Measurements from ENCODE around the gene ANK2.

The ANK2 gene

GRCh38 chr4:113347245-113347644 lies 297.8 kb downstream of the ANK2 start:
- DNase-seq (ENCODE audit: low read depth), result no peak

GRCh38 chr4:113349430-113349829 lies 300.0 kb downstream of the ANK2 start:
- no peak for DNase-seq (ENCODE audit: low read depth)

GRCh38 chr4:113350576-113350975 lies 301.1 kb downstream of the ANK2 start:
- DNase-seq (ENCODE audit: low read depth), result no peak

DNA sequence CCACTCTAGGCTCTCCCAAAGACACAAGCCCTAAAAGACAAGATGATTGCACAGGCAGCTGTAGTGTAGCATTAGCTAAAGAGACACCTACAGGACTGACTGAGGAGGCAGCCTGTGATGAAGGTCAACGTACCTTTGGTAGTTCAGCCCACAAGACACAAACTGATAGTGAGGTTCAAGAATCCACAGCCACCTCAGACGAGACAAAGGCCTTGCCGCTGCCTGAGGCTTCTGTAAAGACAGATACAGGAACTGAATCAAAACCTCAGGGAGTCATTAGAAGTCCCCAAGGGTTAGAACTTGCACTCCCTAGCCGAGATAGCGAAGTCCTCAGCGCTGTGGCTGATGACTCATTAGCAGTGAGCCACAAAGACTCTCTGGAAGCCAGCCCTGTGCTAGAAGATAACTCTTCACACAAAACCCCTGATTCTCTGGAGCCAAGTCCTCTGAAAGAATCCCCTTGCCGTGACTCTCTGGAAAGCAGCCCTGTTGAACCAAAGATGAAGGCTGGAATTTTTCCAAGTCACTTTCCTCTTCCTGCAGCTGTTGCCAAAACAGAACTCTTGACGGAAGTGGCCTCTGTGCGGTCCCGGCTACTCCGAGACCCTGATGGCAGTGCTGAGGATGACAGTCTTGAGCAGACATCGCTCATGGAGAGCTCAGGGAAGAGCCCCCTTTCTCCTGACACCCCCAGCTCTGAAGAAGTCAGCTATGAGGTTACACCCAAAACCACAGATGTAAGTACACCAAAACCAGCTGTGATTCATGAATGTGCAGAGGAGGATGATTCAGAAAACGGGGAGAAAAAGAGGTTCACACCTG lies 306.3 kb downstream of the ANK2 start:
- peak; percentile 67 for DNase-seq (ENCODE audit: low read depth)

- no peak for DNase-seq (ENCODE audit: low read depth)
These were observed 307.0 kb downstream of the ANK2 start for GRCh38 chr4:113356453-113356852.

- DNase-seq (ENCODE audit: low read depth), result no peak
These were observed 309.3 kb downstream of the ANK2 start for GRCh38 chr4:113358784-113359183.

DNA sequence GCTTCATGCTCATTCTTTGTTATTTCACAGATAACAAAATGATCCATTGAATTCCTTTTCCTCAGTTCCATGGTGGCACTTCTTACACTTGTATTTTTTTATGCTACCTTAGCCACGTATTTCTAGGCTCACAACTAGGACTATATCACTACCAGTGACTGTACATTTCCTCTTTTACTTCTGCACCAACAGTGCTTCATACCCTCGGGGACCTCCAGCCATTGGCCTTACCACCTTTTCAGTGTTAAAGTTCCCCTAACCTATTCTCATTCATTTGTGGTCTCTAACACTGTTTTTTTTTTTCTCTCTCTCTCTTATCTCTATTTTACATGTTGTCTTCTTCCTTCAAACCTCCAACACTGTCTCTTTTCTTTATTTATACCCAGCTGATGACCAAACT lies 315.9 kb downstream of the ANK2 start:
- DNase-seq (ENCODE audit: low read depth), result no peak

DNA sequence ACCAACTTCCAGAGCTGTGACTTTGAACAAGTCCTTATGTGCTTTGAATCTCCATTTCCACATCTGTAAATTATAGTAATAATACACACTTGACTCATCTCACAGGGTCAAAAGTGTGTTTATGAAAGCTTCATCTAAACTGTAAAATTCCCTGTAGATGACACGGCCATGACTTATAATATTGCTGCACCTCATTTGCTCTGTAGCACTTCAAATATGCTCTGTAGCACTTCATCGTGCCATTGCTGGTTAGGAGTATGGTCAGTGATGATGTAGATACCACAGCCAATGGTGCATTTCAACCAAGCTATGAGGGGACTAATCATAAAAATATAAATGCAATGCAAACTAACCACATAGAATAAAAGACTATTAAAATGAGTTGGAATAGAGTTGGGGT lies 318.6 kb downstream of the ANK2 start:
- DNase-seq (ENCODE audit: low read depth), result no peak

GRCh38 chr4:113371111-113371510 lies 321.7 kb downstream of the ANK2 start:
- no peak for DNase-seq (ENCODE audit: low read depth)

DNA sequence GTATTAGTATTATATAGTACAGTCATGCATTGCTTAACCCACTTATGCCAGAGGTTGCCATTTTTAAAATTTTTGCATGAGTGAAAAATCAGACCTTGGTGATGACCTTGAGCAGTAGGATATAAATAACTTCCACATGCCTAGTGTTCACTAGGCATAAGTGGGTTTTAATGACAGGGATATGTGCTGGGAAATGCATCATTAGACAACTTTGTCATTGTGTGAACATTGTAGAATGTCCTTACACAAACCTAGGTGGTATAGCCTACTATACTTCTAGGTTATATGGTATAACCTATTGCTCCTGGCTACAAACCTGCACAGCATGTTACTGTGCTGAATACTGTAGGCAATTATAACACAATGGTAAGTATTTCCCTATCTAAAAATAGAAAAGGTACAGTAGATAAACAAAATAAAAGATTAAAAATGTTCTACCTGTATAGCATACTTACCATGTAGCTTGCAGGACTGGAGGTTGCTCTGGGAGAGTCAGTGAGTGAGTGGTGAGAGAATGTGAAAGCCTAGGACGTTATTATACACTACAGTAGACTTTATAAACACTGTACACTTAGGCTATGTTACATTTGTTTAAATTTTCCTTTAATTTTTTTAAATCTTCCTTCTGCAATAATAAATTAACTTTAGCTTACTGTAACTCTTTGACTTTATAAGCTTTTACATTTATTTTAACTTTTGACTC lies 326.7 kb downstream of the ANK2 start:
- DNase-seq (ENCODE audit: low read depth), result no peak

- DNase-seq (ENCODE audit: low read depth), result no peak
These were observed 329.4 kb downstream of the ANK2 start for GRCh38 chr4:113378836-113379235.

- DNase-seq (ENCODE audit: low read depth), result no peak
These were observed 333.3 kb downstream of the ANK2 start for GRCh38 chr4:113382704-113383103.

DNA sequence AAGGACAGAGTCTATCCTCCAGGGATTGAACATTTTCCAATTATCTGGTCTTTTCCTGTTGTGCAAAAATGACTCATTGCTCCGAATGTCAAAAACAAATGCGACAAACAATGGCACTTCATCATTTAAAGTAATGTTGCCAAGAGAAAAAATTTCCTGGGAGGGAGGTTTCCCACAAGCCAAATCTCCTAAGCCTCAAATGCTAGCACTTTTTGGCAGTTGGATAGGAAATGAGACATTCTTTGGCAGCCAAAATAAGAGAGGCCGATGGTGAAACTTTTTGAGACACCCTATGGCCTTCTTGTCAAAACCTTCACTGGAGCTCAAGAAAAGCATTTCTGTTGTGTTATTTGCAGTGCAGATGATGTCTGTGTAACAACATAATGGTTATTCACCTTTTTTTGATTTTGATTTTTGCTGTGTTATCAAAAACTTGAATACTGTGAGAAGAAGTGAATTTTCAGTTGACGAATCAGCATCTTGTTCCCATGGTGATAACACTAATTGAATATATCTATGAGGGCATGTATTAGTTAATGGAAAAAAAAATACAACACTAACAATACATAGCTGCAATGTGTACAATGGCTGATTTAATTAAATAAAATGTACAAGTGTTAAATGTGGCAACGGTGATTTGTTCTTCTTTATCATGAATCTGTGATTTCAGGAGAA lies 333.8 kb downstream of the ANK2 start:
- no peak for DNase-seq (ENCODE audit: low read depth)

GRCh38 chr4:113384600-113384999 lies 335.1 kb downstream of the ANK2 start:
- DNase-seq (ENCODE audit: low read depth), result no peak

DNA sequence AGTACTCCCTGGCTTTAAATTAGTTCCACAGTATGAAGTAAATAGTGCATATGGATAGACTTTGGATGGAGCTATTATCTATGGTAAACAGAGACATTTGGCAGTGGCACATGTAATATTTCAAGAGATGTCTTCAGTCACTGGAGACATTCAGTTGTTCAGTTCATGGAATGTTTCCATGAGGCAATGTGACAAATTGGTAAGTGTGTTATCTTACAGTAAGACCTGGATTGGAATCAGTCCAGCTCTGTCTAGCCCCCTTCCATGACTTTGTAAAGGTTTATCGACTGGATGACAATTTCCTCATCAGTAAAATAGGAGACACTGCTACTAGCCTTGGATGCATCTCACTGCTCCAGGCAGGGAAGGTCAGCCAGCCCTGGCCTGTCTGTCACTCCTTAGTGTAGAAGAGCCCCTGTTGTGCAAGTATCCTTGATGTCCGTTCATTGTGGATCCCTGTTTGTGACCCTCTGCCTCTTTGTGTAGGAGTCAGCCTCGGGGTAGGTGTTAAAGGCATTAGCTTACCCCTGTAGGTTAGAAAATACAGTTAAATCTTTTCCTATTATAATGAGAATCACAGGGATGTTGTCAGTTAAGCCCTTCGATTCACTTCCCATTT lies 335.9 kb downstream of the ANK2 start:
- no peak for DNase-seq (ENCODE audit: low read depth)

DNA sequence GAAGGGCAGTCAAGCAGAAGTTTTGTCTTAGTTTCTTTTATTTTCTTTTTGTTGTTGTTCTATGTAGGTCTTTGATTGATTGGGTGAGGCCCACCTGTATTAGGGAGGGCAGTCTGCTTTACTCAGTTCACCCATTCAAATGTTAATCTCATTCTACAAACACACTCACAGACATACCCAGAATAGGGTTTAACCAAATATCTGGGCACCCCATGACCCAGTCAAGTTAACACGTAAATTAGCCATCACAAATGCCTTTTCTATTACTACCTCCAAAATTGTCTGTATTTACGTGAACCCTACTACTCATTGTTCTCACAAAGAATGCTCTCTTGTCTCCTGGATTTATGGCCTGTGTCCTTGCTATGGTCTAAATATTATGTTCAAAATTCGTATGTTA lies 339.7 kb downstream of the ANK2 start:
- DNase-seq (ENCODE audit: low read depth), result no peak

DNA sequence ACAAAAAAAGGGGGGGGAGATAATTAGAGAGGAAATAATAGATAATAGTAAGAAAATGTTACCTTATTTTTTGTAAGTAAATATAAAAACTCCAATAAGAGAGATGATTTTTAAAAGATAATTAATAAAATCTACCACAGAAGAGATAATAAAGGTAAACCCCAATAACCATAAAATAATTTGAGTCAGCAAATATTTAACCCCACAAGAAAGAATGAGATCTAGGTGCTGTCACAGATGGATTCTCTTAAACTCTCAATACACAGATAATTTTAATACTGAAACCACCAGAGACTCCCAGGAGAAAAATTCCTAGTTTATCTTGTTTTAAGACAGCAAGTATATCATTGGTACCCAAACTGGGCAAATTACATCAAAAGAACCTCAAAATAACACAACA lies 341.4 kb downstream of the ANK2 start:
- DNase-seq (ENCODE audit: low read depth), result no peak

- DNase-seq (ENCODE audit: low read depth), result no peak
These were observed 344.8 kb downstream of the ANK2 start for GRCh38 chr4:113394108-113394729.

DNA sequence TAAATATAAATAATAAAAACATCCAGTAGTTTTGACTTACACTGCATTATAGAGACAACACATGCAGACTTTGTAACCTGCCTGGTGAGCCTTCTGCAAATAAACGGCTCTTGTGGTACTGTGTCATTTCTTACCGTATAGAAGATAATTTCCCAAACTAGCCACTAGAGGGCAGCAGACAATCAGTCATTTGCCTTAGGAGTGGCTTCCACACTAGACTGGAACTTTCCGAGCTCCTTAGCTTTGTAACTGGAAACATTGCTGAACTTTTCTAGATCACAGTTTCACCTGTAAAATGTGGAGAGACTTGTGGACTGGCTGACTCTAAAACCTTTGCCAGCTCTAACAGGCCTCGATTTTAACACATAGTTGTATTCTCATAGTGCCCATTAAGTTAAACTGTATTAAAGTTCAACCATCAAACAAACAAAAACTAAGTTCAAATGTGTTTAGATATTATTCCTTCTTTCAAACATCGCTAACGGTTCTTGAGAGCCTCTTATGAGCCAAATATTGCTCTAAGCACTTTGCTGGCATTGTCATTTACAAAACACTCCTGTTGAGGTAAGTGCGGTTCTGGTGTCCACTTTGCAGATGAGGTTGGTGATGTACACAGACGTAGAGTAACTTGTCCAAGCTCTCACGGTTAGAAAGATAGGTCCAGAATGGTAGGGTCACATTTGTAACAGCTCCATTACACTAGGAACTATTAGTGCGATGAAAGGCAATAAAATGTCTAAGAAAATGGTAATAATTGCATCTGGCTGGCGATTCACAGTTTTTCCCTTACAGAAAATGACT lies 345.5 kb downstream of the ANK2 start:
- DNase-seq (ENCODE audit: low read depth), result peak; percentile 6

- DNase-seq (ENCODE audit: low read depth), result no peak
These were observed 347.8 kb downstream of the ANK2 start for GRCh38 chr4:113397114-113397701.

Data from activated T-cell treated with anti-CD3 and anti-CD28 coated beads for 48 hours (primary cell).